Activated T-cell treated with anti-CD3 and anti-CD28 coated beads, Interleukin-2, amount 50 U/mL, for 72 hours (primary cell): ENCODE data around the gene STK32C. TPM values are rescaled to one million over a fixed set of nuclear protein-coding genes. Genes with fewer than 3 reads are reported as not detected.

Experiments used
- ATAC-seq, 2 donors: fragments of 150-1000 bp; cut with Tn5 transposase; replicated peaks in 1 of 2; 2 replicates each; pipeline ENCODE4 v1.10.0; 2021; ENCODE audit warnings: moderate library complexity in 2 of 2, mild to moderate bottlenecking in 1 of 2
- DNase-seq, 2 donors: peaks; one replicate each; pipeline ENCODE4 v3.0.0; 2021 to 2022; ENCODE audit warnings: mixed read lengths in 1 of 2
- H3K27ac Mint-ChIP-seq: one replicate; pipeline ENCODE4 v1.8.0; 2022; ENCODE audit warnings: mild to moderate bottlenecking, moderate library complexity, mixed read lengths
- H3K27me3 Mint-ChIP-seq: one replicate; pipeline ENCODE4 v1.8.0; 2022; ENCODE audit warnings: low read depth, mixed read lengths
- H3K36me3 Mint-ChIP-seq, 2 donors: one replicate each; pipeline ENCODE4 v1.8.0; 2022; ENCODE audit warnings: mixed read lengths in 2 of 2, mild to moderate bottlenecking in 1 of 2; ENCODE audit not compliant: insufficient read depth in 2 of 2
- H3K4me1 Mint-ChIP-seq: one replicate; pipeline ENCODE4 v1.8.0; 2022; ENCODE audit warnings: low read depth, mixed read lengths
- H3K4me3 Mint-ChIP-seq, 2 donors: one replicate each; pipeline ENCODE4 v1.8.0; 2022; ENCODE audit warnings: mild to moderate bottlenecking in 2 of 2, mixed read lengths in 2 of 2, moderate library complexity in 2 of 2
- H3K9me3 Mint-ChIP-seq, 2 donors: one replicate each; pipeline ENCODE4 v1.8.0; 2022; ENCODE audit warnings: mixed read lengths in 2 of 2
- total RNA-seq, 2 donors: library from RNA; stranded (reverse); gene quantifications; one replicate each; pipeline ENCODE4 v1.2.3, GENCODE V29; 2022

STK32C gene
- total RNA-seq, 2 donors from 2014 or later = 17.2 to 22.7 TPM

DNA sequence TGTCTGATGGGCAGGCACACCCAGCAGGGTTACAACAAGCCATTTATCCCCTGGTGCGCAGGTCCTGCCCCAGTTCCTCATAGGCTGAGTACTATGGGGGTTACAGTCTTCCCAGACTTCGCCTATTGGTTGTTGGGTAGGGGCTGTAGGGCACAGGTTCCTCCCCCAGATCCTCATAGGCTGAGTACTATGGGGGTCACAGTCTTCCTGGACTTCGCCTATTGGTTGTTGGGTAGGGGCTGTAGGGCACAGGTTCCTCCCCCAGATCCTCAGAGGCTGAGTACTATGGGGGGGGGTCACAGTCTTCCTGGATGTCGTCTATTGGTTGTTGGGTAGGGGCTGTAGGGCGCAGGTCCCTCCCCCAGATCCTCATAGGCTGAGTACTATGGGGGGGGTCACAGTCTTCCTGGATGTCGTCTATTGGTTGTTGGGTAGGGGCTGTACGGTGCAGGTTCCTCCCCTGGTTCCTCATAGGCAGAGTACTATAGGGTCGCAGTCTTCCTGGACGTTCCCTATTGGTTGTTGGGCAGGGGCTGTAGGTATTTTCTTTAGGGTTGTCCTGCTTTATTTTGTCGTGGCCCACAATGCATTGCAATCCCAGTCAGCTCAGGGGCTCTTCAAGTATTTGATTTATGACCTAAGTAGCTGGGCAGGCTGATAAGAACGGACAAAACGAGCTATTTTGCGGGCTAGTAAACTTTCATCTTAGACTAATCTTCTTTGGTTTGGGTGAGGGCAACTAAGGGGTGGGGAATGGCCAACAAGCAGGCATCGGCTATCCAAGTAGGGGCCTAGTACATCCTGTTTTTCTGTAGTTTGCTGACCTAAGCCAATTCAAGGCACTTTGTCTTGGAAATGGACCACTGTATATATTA, 27.7 kb upstream of the STK32C start:
- H3K4me1 Mint-ChIP-seq = peaks cover 39% of the 10 kb centered on the region
- peak overlapping the region in 1 of 2 donors; percentile 89 for H3K4me3 Mint-ChIP-seq
- no peak overlapping the region for H3K27ac Mint-ChIP-seq
- no peak for DNase-seq
- no peaks in the 10 kb centered on the region for H3K27me3 Mint-ChIP-seq
- no peaks in the 10 kb centered on the region for H3K9me3 Mint-ChIP-seq
- peak in 1 of 2 donors; percentile 14 for ATAC-seq
- peaks cover 2 to 5% of the 10 kb centered on the region in 2 donors for H3K36me3 Mint-ChIP-seq

DNA sequence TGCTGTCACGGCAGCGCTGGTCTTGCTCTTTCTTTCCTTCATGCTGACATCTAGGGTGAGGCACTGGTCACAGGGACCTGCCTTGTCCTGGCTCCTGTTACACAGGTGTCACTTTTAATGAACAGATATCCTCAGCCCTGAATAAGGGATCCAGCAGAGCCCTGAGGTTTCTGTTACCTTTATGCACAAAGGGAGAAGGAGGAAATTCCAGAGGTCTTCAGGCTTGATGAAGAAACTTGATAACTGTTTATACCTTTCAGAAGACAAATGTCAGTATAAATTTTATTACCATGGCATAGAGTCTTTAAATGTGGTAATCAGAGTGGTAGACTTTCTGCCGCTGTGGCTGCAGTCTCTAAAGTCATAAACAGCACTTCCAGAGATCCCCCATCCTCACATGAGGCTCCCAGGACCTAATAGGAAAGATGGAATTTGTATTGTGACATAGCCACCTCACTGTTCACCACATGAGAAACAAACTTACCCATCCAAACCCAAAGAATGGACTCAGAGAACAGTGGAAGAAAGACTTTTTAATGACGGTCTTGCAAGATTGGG, 27.0 kb upstream of the STK32C start:
- ATAC-seq = no peak
- H3K4me1 Mint-ChIP-seq = peaks cover 46% of the 10 kb centered on the region
- no peaks in the 10 kb centered on the region for H3K9me3 Mint-ChIP-seq
- H3K36me3 Mint-ChIP-seq = peaks cover 7 to 10% of the 10 kb centered on the region in 2 donors
- H3K27ac Mint-ChIP-seq = no peak overlapping the region
- DNase-seq = no peak
- H3K4me3 Mint-ChIP-seq = no peak overlapping the region
- no peaks in the 10 kb centered on the region for H3K27me3 Mint-ChIP-seq

DNA sequence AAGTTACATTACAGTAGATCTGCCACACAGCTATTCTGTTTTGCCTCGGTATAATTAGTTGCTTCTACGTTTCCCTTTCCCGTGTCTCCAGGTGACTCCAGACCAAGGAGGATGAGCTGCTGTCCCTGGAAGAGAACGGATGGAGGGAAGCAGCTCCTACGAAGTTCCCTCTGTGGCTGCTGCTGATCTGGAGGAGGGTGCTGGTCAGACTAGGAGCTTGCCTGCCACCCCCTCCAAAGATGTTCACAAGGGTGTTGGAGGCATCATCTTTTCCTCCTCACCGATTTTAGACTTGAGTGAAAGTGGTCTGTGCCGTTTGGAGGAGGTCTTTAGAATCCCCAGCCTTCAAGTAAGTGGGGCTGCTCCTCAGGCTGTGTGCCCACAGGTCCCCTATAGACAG, 25.6 kb upstream of the STK32C start:
- Mint-ChIP-seq H3K4me3 (peak overlapping the region; percentile 90 to 98), H3K36me3 (peaks cover 11 to 14% of the 10 kb centered on the region in 2 donors), H3K27me3 (no peaks in the 10 kb centered on the region), H3K4me1 (peaks cover 60% of the 10 kb centered on the region), H3K27ac (peak overlapping the region; percentile 98), H3K9me3 (no peaks in the 10 kb centered on the region)
- ATAC-seq (no peak), DNase-seq (no peak)

DNA sequence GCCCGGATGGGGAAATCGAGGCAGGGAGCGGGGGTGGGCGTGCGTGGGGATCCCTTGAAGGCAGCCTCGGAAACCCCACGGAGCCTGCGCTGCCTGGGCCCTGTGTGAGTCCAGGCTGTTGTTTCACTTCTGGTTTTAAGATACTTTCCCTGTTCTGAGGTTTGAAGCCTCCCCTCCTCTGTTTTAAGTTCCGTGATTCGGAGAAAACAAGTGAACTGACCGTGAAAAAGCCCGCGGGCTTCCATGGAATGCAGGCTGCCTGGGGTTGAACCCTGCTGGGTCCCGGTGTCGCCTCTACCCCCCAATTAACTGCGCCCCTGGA, 24.6 kb upstream of the STK32C start:
- H3K27me3 Mint-ChIP-seq = no peaks in the 10 kb centered on the region
- H3K27ac Mint-ChIP-seq = peak overlapping the region; percentile 98
- peaks cover 65% of the 10 kb centered on the region for H3K4me1 Mint-ChIP-seq
- ATAC-seq (peak; percentile 16 to 39), DNase-seq (no peak)
- H3K36me3 Mint-ChIP-seq = peaks cover 11 to 19% of the 10 kb centered on the region in 2 donors
- peak overlapping the region; percentile 90 to 98 for H3K4me3 Mint-ChIP-seq
- H3K9me3 Mint-ChIP-seq = no peaks in the 10 kb centered on the region

DNA sequence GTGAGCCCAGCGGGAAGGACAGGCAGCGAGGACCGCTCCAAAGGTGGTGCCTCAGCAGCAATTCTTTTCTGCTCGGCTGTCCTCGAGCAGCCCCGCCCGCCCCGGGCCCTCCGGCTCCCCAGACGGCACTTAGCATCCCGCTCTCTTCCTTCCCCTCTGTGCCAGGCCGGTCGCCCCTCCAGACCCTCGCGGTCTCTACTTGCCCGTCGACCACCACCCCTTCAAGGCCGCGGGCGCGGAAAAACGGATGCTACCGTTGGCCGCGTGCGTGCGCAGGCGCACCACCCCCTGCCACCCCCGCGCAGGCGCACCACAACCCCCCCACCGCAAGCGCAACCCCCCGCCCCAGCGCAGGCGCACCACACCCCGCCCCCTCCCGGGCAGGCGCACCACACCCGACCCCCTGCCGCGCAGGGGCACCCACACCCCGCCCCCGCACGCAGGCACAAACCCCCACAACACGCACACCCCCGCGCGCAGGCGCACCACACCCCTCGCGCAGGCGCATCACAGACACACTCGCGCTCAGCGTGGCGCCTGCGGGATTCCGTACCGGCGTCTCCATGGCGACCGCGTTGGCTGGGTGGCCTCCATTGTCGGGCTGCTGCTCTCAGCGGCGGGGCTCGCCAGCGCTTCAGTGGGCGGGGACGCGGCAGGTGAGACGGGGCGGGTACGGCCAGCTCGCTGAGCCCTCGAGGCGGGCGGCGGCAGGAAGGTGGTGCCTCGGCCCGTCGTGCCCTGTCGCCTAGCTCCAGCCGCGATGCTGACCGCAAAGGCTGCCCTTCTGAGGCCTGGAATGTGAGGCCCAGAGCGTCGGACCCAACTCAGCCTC, 24.1 kb upstream of the STK32C start, which contains the start of gene LRRC27:
Gene LRRC27 (plus strand): TSS at position 593 of the 832 bp plus-strand sequence. CDS start 1,332 bp downstream, outside the sequence.
- H3K4me1 Mint-ChIP-seq = peaks cover 65% of the 10 kb centered on the region
- DNase-seq (peak; percentile 99), ATAC-seq (peak; percentile 92)
- H3K9me3 Mint-ChIP-seq = no peaks in the 10 kb centered on the region
- peaks cover 13 to 22% of the 10 kb centered on the region in 2 donors for H3K36me3 Mint-ChIP-seq
- peak within 1 kb of the TSS; percentile 98 for H3K27ac Mint-ChIP-seq
- peak within 1 kb of the TSS; percentile 90 to 98 for H3K4me3 Mint-ChIP-seq
- no peaks in the 10 kb centered on the region for H3K27me3 Mint-ChIP-seq

DNA sequence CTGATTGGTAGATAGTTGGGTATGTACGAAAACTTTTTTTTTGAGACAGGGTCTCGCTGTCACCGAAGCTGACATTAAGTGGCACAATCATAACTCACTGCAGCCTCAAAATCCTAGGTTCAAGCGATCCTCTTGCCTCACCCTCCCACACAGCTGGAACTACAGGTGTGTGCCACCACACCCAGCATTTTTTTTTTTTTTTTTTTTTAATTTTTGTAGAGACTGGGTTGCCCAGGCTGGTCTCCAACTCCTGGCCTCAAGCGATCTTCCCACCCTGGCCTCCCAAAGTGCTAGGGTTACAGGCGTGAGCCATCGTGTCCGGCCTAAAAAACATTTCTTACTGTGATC, 22.7 kb upstream of the STK32C start:
- no peaks in the 10 kb centered on the region for H3K27me3 Mint-ChIP-seq
- H3K36me3 Mint-ChIP-seq = peaks cover 13 to 32% of the 10 kb centered on the region in 2 donors
- ATAC-seq = no peak

DNA sequence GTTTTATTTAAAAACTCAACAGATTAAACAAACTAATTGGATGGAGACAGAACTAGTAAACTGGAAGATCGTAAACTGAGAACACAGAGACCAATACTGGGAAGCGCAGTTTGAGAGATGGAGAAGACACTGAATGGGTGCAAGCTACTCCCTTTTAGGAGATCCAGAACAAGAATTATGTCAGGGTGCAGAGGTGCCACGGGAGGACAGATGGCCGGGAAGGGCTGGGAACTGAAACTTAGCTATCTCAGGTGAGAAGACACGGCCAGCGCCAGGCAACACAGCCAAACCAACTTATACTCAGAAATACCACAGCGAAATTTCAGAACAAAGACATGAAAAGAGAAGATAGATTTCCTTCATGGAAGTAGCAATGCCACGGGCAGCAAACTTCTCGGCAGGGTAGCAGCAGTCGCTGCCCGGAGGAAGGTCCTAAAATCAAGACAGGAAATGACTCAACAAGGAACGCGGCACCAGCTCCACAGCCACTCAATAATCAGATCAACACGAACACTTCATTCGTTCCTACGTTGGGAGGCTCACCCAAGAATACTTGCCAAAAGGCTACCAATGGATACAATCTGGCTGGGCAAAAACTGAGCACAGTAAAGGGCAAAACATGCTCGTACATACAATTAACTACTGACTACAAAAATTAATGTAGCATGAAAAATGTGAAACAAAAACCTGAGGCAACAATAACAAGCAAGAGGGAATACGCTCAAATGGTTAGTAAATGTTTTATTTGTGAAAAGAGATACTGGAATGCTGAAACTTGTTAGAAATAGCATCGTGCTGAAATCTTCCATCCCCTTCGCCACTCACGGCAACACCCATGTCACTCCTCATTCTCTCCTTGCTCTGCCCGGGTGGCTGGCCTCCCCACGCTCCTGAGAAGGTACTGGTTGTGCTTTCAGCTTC, 22.1 kb upstream of the STK32C start:
- ATAC-seq (peak; percentile 24 to 38), DNase-seq (peak; percentile 49 to 53)
- H3K9me3 Mint-ChIP-seq = no peaks in the 10 kb centered on the region
- H3K4me3 Mint-ChIP-seq = peak overlapping the region; percentile 90 to 98
- H3K27ac Mint-ChIP-seq = peak overlapping the region; percentile 94
- H3K27me3 Mint-ChIP-seq = no peaks in the 10 kb centered on the region
- H3K36me3 Mint-ChIP-seq = peaks cover 14 to 35% of the 10 kb centered on the region in 2 donors
- H3K4me1 Mint-ChIP-seq = peaks cover 64% of the 10 kb centered on the region

More for the DNA sequence above, 22.7 kb upstream of the STK32C start:
- Mint-ChIP-seq H3K9me3 (no peaks in the 10 kb centered on the region), H3K27ac (peak overlapping the region; percentile 94), H3K4me3 (peak overlapping the region; percentile 90 to 98), H3K4me1 (peaks cover 64% of the 10 kb centered on the region)
- no peak for DNase-seq

DNA sequence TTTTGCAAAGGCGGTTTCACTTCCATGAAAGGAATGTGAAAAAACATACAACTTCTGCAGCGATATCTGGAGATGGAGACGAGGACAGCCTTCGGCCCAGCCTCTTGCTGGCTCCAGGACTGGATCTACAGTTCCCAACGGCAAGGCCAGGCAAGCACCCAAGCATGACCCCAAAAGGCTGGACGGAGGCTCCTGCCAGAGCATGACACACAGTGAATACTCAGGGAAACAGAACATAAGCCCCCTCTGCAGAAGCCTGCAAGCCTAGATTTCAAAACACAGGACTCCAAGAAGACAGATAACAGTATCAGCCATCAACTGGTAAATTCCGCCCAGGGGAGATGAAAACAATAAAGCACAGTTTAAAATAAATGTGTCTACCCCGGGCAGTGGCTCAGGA, 21.0 kb upstream of the STK32C start:
- DNase-seq (no peak), ATAC-seq (no peak)
- peaks cover 16 to 38% of the 10 kb centered on the region in 2 donors for H3K36me3 Mint-ChIP-seq
- peak overlapping the region; percentile 49 to 90 for H3K4me3 Mint-ChIP-seq
- H3K27ac Mint-ChIP-seq = no peak overlapping the region
- no peaks in the 10 kb centered on the region for H3K9me3 Mint-ChIP-seq
- H3K4me1 Mint-ChIP-seq = peaks cover 64% of the 10 kb centered on the region
- H3K27me3 Mint-ChIP-seq = no peaks in the 10 kb centered on the region

DNA sequence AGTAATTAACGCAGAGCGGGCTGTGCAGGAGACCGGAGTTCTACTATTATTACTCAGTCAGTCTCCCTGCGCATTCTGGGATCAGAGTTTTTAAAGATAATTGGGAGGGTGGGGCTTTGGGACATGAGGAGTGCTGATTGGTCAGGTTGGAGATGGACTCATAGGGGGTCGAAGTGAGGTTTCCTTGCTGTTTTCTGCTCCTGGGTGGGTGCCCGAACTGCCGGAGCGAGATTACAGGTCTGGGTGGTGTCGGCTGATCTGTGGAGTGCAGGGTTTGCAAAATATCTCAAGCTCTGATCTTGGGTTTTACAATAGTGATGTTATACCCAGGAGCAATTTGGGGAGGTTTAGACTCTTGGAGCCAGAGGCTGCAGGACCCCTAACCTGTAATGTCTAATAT, 20.4 kb upstream of the STK32C start:
- ATAC-seq = no peak
- DNase-seq = no peak
- H3K27me3 Mint-ChIP-seq = no peaks in the 10 kb centered on the region
- H3K27ac Mint-ChIP-seq = no peak overlapping the region
- H3K4me1 Mint-ChIP-seq = peaks cover 62% of the 10 kb centered on the region
- no peaks in the 10 kb centered on the region for H3K9me3 Mint-ChIP-seq
- peaks cover 16 to 38% of the 10 kb centered on the region in 2 donors for H3K36me3 Mint-ChIP-seq
- peak overlapping the region; percentile 49 to 90 for H3K4me3 Mint-ChIP-seq

DNA sequence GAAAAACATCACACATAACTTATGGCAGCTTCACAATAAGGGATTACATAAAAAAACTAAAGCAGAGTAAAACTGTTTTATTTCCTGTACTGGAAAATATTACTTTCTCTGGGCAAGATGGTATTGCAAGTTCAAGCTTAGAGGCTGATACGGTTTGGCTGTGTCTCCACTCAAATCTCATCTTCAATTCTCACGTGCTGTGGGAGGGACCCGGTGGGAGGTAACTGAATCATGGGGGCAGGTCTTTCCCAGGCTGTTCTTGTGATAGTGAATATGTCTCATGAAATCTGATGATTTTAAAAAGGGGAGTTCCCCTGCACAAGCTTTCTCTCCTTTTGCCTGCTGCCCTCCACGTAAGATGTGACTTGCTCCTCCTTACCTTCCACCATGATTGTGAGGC, 19.2 kb upstream of the STK32C start:
- peaks cover 16 to 38% of the 10 kb centered on the region in 2 donors for H3K36me3 Mint-ChIP-seq
- no peaks in the 10 kb centered on the region for H3K27me3 Mint-ChIP-seq
- H3K9me3 Mint-ChIP-seq = no peaks in the 10 kb centered on the region
- ATAC-seq (no peak), DNase-seq (peak in 1 of 2 donors; percentile 35)
- H3K4me1 Mint-ChIP-seq = peaks cover 59% of the 10 kb centered on the region
- peak overlapping the region; percentile 24 for H3K27ac Mint-ChIP-seq
- H3K4me3 Mint-ChIP-seq = peak overlapping the region in 1 of 2 donors; percentile 15

DNA sequence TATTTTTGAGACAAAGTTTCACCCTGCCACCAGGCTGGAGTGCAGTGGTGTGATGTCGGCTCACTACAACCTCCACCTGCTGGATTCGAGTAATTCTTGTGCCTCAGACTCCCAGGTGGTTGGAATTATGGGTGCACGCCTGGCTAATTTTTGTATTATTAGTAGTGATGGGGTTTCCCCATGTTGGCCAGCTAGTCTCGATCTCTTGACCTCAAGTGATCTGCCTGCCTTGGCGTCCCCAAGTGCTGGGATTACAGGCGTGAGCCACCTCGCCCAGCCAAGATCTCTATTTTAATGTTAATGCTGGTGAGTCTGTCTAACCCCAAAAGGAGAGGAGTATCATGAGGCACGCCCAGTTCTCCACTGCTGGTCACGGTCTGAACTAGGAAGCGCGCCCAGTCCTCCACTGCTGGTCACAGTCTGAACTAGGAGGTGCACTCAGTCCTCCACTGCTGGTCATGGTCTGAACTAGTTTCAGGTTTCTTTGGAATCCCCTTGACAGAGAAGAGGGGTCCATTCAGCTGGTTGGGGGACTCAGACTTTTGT, 18.7 kb upstream of the STK32C start:
- peaks cover 13 to 38% of the 10 kb centered on the region in 2 donors for H3K36me3 Mint-ChIP-seq
- H3K4me1 Mint-ChIP-seq = peaks cover 59% of the 10 kb centered on the region
- peak overlapping the region; percentile 24 for H3K27ac Mint-ChIP-seq

DNA sequence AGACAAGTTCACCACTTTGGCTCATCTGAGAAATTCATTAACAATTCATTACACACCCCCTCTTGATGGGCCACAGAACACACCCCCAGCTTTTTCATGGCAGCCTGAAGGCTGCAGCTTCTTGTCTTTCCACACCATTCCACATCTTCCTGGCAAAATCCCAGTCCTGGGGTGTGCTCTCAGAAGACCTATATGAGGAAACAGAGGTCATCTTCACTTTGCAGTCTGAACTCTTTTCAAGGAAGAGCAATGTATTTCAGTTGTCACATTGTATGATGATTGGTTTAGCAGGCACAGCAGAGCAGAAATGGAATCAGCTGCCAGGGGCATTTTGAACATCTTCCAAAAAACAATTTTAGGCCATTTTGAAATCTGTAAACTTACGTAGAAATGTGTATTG, 16.4 kb upstream of the STK32C start:
- peaks cover 5 to 27% of the 10 kb centered on the region in 2 donors for H3K36me3 Mint-ChIP-seq

More for the DNA sequence above, 18.7 kb upstream of the STK32C start:
- no peaks in the 10 kb centered on the region for H3K27me3 Mint-ChIP-seq
- ATAC-seq = no peak
- no peak overlapping the region for H3K4me3 Mint-ChIP-seq
- DNase-seq = no peak
- H3K9me3 Mint-ChIP-seq = no peaks in the 10 kb centered on the region

More for the DNA sequence above, 16.4 kb upstream of the STK32C start:
- Mint-ChIP-seq H3K9me3 (no peaks in the 10 kb centered on the region), H3K27me3 (no peaks in the 10 kb centered on the region), H3K27ac (no peak overlapping the region), H3K4me1 (peaks cover 61% of the 10 kb centered on the region), H3K4me3 (no peak overlapping the region)
- no peak for DNase-seq
- ATAC-seq = no peak
